Measurements from ENCODE around the gene C20orf173.

DNA sequence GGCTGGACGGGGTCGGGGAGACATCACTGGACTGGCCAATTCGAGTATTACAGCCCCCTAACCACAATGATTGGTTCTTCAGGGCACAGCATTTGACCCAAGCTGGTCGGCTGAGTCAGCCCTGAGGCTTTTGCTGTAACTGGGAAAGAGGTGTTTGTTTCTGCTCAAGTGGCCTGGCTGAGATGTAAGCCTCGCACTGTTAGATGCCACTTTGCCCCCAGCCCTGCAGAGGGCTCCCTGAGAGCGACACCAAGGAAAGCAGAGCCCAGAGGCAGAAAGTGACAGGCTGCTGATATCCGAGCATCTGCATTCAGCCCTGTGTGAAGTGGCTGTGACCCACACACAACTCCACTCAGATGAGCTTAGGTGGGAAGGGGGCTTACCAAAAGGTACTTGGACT lies 31.8 kb upstream of the C20orf173 start:
- TF ChIP-seq YY1 (IDR thresholded peaks at IDR 0.05; ENCODE audit: insufficient read depth, insufficient read length) (no peak), ZNF274 (IDR thresholded peaks at IDR 0.05; ENCODE audit: low read depth, low read length) (no peak), SUZ12 (IDR thresholded peaks at IDR 0.05; ENCODE audit: extremely low read depth, insufficient read depth, insufficient read length) (no peak)

Measured in NT2/D1 (cell line).